ENCODE results near the gene ADCY3.

DNA sequence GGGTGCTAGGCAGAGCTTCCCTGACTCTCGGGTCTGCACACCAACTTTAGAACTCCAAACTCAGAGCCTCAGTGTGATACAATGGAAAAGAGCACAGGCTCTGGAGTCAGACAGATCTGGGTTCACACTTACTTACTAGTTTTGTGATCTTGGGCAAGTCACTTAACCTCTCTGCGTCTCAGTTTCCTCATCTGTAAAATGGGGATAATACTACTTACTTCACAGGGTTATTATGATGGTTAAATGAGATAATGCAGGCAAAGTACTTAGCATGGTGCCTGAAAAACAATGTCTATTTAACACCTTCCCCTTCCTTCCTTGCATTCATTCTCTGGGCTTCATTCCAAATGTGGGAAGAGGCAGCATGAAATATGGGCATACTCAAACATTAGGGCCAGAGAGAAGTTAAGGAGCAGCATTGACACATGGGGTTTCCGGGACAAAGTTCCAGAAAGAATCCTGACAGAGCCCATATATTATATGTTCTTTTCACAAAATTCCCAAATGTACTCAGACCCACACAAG is 38.4 kb upstream of the ADCY3 start:
- no peak for TF ChIP-seq CTCF (IDR thresholded peaks at IDR 0.05; ENCODE audit: poor library complexity, severe bottlenecking)
- TF ChIP-seq EZH2 (IDR thresholded peaks at IDR 0.05; ENCODE audit: borderline replicate concordance, insufficient read depth, low read length, poor library complexity, severe bottlenecking) = no peak
- TF ChIP-seq EP300 (conservative IDR thresholded peaks at IDR 0.05; ENCODE audit: poor library complexity, severe bottlenecking) = no peak
- TF ChIP-seq TAF1 (IDR thresholded peaks at IDR 0.05; ENCODE audit: low read depth) = no peak
- no peak for TF ChIP-seq POLR2AphosphoS5 (IDR thresholded peaks at IDR 0.05)

All from neural cell (in vitro differentiated cells).